Stimulated activated CD8-positive, alpha-beta memory T cell treated with anti-CD3 and anti-CD28 coated beads, Interleukin-15, amount 100 ng/mL, for 4 hours (primary cell): Measurements from ENCODE around the gene BEND5.

Experiments used
- DNase-seq, 2 donors: peaks; one replicate each; pipeline ENCODE4 v3.0.0-alpha.2; 2020; ENCODE audit warnings: low read depth in 2 of 2

The BEND5 gene

DNA sequence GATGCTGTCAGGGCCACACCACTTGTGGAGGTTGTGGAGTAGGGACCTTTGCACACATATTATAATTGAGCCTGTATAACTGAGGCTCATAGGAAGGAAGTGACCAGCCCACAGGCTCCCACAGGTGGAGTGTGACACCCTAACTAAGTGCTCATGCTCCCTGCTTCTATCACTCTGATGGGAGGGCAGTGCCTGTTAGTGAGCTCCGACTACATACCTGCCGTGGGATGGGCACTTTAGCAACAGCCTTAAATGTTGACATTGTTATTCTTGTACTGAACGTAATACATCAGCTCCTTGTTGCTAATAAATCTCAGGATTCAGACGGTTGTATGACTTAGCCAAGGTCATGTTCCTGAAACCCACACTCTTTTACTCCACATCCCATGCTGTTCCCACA is 58.0 kb downstream of the BEND5 start:
- no peak for DNase-seq

- no peak for DNase-seq
Measured at GRCh38 chr1:48718116-48718630, 58.5 kb downstream of the BEND5 start.

GRCh38 chr1:48717082-48717481 is 59.6 kb downstream of the BEND5 start:
- no peak for DNase-seq

- DNase-seq = no peak
Measured at GRCh38 chr1:48715921-48716320, 60.8 kb downstream of the BEND5 start.

DNA sequence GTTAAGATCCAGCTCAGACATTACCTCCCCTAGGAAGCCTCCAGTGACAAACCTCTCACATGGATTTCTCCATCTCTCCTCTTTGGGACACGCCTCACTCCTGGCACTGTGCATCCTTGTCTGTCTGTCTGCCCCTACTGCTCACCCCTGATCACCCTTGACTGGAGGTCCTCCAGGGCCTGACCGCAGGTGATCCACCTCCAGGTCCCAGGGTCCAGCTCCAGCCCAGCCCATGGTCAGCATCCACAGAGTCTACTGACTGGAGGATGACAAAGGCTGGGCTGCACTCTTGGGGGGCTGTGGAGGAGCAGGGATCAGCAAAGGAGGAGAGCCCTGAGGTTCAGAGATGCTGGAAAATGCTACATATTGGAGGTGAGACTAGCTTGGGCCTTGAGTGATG is 65.8 kb downstream of the BEND5 start:
- DNase-seq = no peak

DNA sequence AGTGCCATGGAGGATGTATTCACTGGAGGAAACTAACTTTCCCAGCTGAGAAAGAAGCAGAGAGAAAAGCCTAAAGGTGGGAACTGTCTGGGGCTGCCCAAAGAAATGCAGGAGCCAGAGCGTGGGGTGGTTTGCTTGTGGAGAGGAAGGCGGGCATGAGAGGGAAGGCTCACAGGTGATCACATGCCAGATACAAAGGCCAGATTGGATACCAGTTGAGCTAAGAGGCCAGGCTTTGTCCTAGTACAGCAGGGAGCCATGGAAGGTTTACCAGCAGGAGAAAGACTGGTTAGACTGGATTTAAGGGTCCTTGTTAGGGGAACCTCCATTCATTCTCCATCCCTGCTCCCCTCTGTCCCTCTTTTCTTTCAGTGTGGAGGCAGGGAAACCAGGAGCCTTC is 66.4 kb downstream of the BEND5 start:
- no peak for DNase-seq

GRCh38 chr1:48704736-48705135 is 72.0 kb downstream of the BEND5 start:
- no peak for DNase-seq

- DNase-seq = no peak
Measured at GRCh38 chr1:48701445-48701844, 75.2 kb downstream of the BEND5 start.

- DNase-seq = no peak
Measured at GRCh38 chr1:48697066-48697707, 79.5 kb downstream of the BEND5 start.

DNA sequence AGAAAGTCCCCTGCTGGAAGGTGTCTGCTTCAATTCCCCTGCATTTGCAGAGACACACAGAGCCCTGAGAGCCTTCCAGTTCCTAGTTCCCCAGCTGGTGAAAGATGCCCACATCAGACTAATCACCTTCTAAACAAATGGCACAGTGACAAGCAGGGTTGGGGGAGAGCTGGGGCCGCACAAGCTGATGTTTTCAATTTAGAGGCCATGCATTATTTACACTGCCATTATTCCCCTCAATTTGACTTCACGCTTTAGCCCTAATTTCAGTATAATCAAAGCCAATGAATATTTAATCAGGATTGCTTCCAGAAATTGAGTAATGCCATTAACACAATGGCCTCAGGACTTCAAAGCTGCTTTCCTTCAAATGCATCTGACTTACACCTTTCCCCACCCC is 81.5 kb downstream of the BEND5 start:
- DNase-seq = no peak

DNA sequence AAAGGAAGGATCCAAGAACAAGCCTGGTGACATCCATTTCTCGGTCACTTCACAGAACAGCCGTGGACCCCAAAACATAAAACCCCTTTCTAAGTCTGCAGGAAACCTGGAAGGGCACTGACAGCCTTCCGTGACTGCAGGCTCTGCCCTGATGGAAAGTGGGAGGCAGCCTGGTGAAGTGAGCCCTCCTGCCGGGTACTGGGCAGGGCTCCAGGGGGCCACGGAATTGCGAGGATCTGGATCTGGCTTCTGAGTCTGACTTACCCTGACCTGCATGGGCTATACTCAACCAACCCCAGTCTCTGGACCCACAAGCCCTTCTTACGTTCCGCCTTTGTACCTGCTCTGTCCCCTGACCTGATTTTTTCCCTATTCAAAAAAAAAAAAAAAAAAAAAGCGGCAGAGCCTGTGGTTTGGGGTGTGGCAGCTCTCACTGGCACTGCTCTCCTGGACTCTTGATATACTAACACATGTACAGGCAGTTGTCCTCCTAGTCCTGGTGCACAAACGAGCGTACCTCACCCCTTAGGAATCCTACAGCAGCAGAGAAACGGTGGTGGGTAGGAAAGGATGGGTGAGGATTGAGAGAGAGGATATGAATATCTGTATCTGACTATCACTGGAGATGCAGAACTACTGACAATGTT is 82.9 kb downstream of the BEND5 start:
- no peak for DNase-seq

- no peak for DNase-seq
Measured at GRCh38 chr1:48693180-48693579, 83.5 kb downstream of the BEND5 start.

GRCh38 chr1:48692235-48692634 is 84.5 kb downstream of the BEND5 start:
- no peak for DNase-seq

GRCh38 chr1:48691429-48692001 is 85.2 kb downstream of the BEND5 start:
- no peak for DNase-seq

GRCh38 chr1:48688102-48688760 is 88.5 kb downstream of the BEND5 start:
- DNase-seq = no peak

- DNase-seq = no peak
Measured at GRCh38 chr1:48687282-48688045, 89.2 kb downstream of the BEND5 start.

- no peak for DNase-seq
Measured at GRCh38 chr1:48686159-48686558, 90.5 kb downstream of the BEND5 start.

- DNase-seq = no peak
Measured at GRCh38 chr1:48684381-48684780, 92.3 kb downstream of the BEND5 start.

- DNase-seq = no peak
Measured at GRCh38 chr1:48683839-48684238, 92.9 kb downstream of the BEND5 start.

GRCh38 chr1:48681476-48682305 is 95.0 kb downstream of the BEND5 start:
- no peak for DNase-seq

GRCh38 chr1:48680411-48681035 is 96.2 kb downstream of the BEND5 start:
- DNase-seq = no peak
